HEK293 (cell line): ENCODE results near the gene MACO1.

Experiments used
- ATF2 ChIP-seq: fragments of 450-650 bp; formaldehyde crosslinking; IDR thresholded peaks from 2 replicates; pipeline ENCODE4 v1.5.1; 2016; ENCODE audit warnings: missing biosample characterization, missing genetic modification characterization, low read depth
- CTCF ChIP-seq: fragments of 450-650 bp; formaldehyde crosslinking; IDR thresholded peaks from 2 replicates; pipeline ENCODE4 v1.5.1; 2016; ENCODE audit warnings: missing biosample characterization, missing genetic modification characterization
- ZNF121 ChIP-seq: fragments of 450-650 bp; formaldehyde crosslinking; IDR thresholded peaks from 2 replicates; pipeline ENCODE4 v1.5.1; 2016; ENCODE audit warnings: missing biosample characterization, missing genetic modification characterization
- ZNF426 ChIP-seq: fragments of 450-650 bp; formaldehyde crosslinking; IDR thresholded peaks from 2 replicates; pipeline ENCODE4 v1.5.1; 2017; ENCODE audit warnings: missing biosample characterization, missing genetic modification characterization, mild to moderate bottlenecking, inconsistent platforms, moderate library complexity

GRCh38 chr1:25473653-25474225 lies 43.0 kb downstream of the MACO1 start:
- no peak for TF ChIP-seq ZNF426
- TF ChIP-seq ATF2 (tag by site-specific recombination) = no peak
- no peak for TF ChIP-seq CTCF (tag by site-specific recombination)
- no peak for TF ChIP-seq ZNF121 (tag by site-specific recombination)
